Loucy (cell line): ENCODE measurements around the gene CCDC88C.
"Not testable (repeated sequence)": the region's sequence is repeated elsewhere in the genome, so short reads cannot be mapped to it uniquely, and the experiment has no call there.

ENCODE experiments used
- H2AFZ ChIP-seq: fragments of 200-600 bp; sonication (generic); 2 replicates; pipeline ENCODE4 v1.6.0; 2016; ENCODE audit warnings: antibody characterized with exemption, mild to moderate bottlenecking, low read length, moderate library complexity
- H3F3A ChIP-seq: fragments of 200-600 bp; 2 replicates; pipeline ENCODE4 v1.6.0; 2016; ENCODE audit warnings: antibody characterized with exemption, low read depth, mild to moderate bottlenecking
- H3K27me3 ChIP-seq: fragments of 200-600 bp; sonication (generic); 2 replicates; pipeline ENCODE4 v1.6.1; 2014; ENCODE audit warnings: low read length, mild to moderate bottlenecking; ENCODE audit not compliant: insufficient read depth, poor library complexity, severe bottlenecking
- H3K36me3 ChIP-seq: fragments of 200-600 bp; sonication (generic); 2 replicates; pipeline ENCODE4 v1.6.1; 2016; ENCODE audit warnings: low read length; ENCODE audit not compliant: insufficient read depth
- H3K4me1 ChIP-seq: fragments of 200-600 bp; sonication (generic); 2 replicates; pipeline ENCODE4 v1.5.1; 2014; ENCODE audit warnings: low read length, mild to moderate bottlenecking; ENCODE audit not compliant: insufficient read depth, poor library complexity, severe bottlenecking
- H3K4me2 ChIP-seq: fragments of 200-600 bp; sonication (generic); 2 replicates; pipeline ENCODE4 v1.6.0; 2014; ENCODE audit warnings: antibody characterized with exemption, low read length, low read depth, mild to moderate bottlenecking; ENCODE audit not compliant: poor library complexity, severe bottlenecking
- H3K4me3 ChIP-seq: fragments of 200-600 bp; sonication (generic); 2 replicates; pipeline ENCODE4 v1.5.1; 2014; ENCODE audit warnings: low read length, mild to moderate bottlenecking, mixed read lengths; ENCODE audit not compliant: poor library complexity, severe bottlenecking
- H3K79me2 ChIP-seq: fragments of 200-600 bp; sonication (generic); 2 replicates; pipeline ENCODE4 v1.6.1; 2014; ENCODE audit warnings: low read length; ENCODE audit not compliant: insufficient read depth
- H3K9ac ChIP-seq: fragments of 200-600 bp; sonication (generic); 2 replicates; pipeline ENCODE4 v1.6.0; 2014; ENCODE audit warnings: mild to moderate bottlenecking, low read depth, low read length, moderate library complexity; ENCODE audit not compliant: poor library complexity, severe bottlenecking
- H3K9me2 ChIP-seq: fragments of 200-600 bp; sonication (generic); replicated peaks from 2 replicates; pipeline ENCODE4 v1.6.1; 2016; ENCODE audit warnings: low read depth, low read length, mixed read lengths
- H3K9me3 ChIP-seq: fragments of 200-600 bp; sonication (generic); 2 replicates; pipeline ENCODE4 v1.6.1; 2014; ENCODE audit warnings: mild to moderate bottlenecking, antibody characterized with exemption, low read length, low read depth; ENCODE audit not compliant: insufficient read depth
- H4K20me1 ChIP-seq: fragments of 200-600 bp; sonication (generic); 2 replicates; pipeline ENCODE4 v1.6.0; 2014; ENCODE audit warnings: antibody characterized with exemption, low read length, mild to moderate bottlenecking; ENCODE audit not compliant: insufficient read depth, poor library complexity, severe bottlenecking
- CTCF ChIP-seq: fragments of 200-600 bp; sonication (generic); conservative IDR thresholded peaks from 2 replicates; pipeline ENCODE4 v1.5.1; 2014; ENCODE audit warnings: mild to moderate bottlenecking, antibody characterized with exemption, low read length
- EZH2phosphoT487 ChIP-seq: fragments of 200-600 bp; IDR thresholded peaks from 2 replicates; pipeline ENCODE4 v1.6.1; 2018; ENCODE audit warnings: antibody characterized with exemption, mild to moderate bottlenecking, moderate library complexity, borderline replicate concordance

Gene CCDC88C

DNA sequence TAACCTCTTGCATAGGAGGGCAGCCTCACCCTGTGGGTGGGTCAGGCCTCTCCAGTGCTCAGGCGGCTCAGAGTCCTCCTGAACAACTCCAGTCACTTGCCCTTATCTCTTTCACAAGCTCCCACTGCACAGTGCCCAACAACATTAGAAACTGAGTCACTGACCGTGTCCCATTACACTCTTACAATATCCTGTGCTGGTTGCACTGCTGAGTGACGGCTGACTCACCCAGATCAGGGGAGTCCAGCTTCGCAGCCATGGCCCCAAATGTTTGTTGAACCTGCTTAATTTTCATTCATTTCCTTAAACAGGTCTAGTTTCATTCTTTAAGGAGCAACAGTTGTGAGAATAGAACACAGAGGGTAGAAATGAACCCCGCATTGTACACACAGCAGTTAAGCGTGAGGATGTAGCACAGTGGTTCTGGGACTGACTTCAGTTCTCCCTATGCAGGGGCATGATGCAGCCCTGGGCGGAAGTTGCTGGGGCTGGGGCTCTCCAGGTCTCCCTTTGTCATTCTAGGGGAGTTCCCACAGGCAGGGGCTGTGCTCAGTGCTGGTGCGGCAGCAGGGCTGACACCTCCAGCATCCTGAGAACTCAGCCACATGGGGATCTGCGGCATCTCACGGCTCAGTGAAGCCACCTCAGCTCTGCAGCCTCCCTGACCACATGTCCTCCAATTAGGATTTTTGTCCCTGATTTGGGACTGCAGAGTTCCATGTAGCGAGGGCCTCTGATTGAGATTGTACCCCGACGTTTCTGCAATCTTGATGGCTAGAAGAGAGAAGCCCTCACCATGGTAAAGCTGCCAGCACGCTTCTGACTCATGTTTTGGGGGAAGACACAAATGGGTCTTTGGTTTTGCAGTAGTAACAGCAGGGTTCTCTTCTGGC is 189.3 kb downstream of the CCDC88C start:
- Histone ChIP-seq H3F3A (no peaks in the 10 kb centered on the region), H3K79me2 (no peaks in the 10 kb centered on the region), H3K9me2 (no peaks in the 10 kb centered on the region), H4K20me1 (peaks cover 10% of the 10 kb centered on the region), H3K9ac (no peak overlapping the region), H3K4me1 (peaks cover 53% of the 10 kb centered on the region), H3K27me3 (peaks cover 12% of the 10 kb centered on the region), H3K4me3 (no peak overlapping the region), H2AFZ (no peak overlapping the region), H3K4me2 (no peak overlapping the region), H3K9me3 (no peaks in the 10 kb centered on the region), H3K36me3 (no peaks in the 10 kb centered on the region; the same call in 1 of the 2 replicates)
- TF ChIP-seq CTCF (no peak), EZH2phosphoT487 (no peak)

DNA sequence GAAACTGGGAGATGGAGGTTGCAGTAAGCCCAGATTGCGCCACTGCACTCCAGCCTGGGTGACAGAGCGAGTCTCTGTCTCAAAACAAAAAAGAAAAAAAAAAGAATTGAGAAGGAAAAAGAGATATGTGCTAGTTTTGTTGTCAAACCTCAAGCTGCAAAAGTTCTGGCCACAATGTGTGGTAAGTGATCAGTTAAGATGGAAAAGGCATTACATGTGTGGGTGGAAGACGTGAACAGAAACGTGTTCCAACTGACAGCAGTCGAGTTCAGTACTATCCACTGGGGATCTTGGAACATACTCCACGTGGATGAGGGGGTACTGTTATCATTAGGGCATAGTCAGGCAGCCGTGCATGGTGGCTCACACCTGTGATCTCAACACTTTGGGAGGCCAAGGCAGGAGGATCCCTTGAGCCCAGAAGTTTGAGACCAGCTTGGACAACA is 190.4 kb downstream of the CCDC88C start:
- peaks cover 49% of the 10 kb centered on the region for H3K4me1 ChIP-seq
- H3F3A ChIP-seq, result no peaks in the 10 kb centered on the region
- H3K36me3 ChIP-seq, result no peaks in the 10 kb centered on the region; the same call in 1 of the 2 replicates

GRCh38 chr14:91226360-91226759 is 191.3 kb downstream of the CCDC88C start:
- H3K4me3 ChIP-seq, H3K9me2 ChIP-seq, H3K27me3 ChIP-seq, H4K20me1 ChIP-seq, H3K79me2 ChIP-seq, H3K4me2 ChIP-seq, H3K9ac ChIP-seq, H3F3A ChIP-seq, H3K9me3 ChIP-seq, H2AFZ ChIP-seq, H3K36me3 ChIP-seq: not testable (repeated sequence)
- H3K4me1 ChIP-seq, result peaks cover 42% of the 10 kb centered on the region

More for the DNA sequence above, 190.4 kb downstream of the CCDC88C start:
- H3K79me2 ChIP-seq, result no peaks in the 10 kb centered on the region
- H3K9me3 ChIP-seq, result no peaks in the 10 kb centered on the region
- peaks cover 12% of the 10 kb centered on the region for H3K27me3 ChIP-seq
- peaks cover 8% of the 10 kb centered on the region for H4K20me1 ChIP-seq
- H3K4me2 ChIP-seq, result no peak overlapping the region
- H3K9me2 ChIP-seq, result no peaks in the 10 kb centered on the region
- no peak overlapping the region for H2AFZ ChIP-seq
- H3K4me3 ChIP-seq, result no peak overlapping the region
- no peak overlapping the region for H3K9ac ChIP-seq
- no peak for TF ChIP-seq EZH2phosphoT487
- no peak for TF ChIP-seq CTCF

DNA sequence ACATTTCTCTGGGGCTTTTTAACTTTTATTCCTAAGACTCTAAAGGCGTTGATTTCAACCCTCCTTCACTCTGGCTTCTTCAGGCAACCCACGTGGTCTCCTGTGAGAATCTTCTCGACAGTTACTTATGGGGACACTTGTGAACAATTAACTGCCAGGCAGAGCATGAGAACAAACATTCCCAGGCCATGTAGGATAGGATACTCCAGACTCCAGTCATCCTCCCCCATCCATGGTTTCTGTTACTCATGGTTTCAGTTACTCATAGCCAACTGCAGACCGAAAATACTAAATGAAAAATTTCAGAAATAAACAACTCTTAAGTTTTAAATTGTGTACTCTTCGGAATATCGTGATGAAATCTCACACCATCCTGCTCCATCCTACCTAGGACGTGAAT is 192.6 kb downstream of the CCDC88C start:
- Histone ChIP-seq H3K36me3 (no peaks in the 10 kb centered on the region; the same call in 1 of the 2 replicates), H3K4me3 (no peak overlapping the region), H3K9ac (no peak overlapping the region), H3K27me3 (no peaks in the 10 kb centered on the region), H3K4me2 (no peak overlapping the region), H3K79me2 (no peaks in the 10 kb centered on the region), H3K9me3 (no peaks in the 10 kb centered on the region), H4K20me1 (peaks cover 6% of the 10 kb centered on the region), H2AFZ (no peak overlapping the region), H3K4me1 (peaks cover 31% of the 10 kb centered on the region), H3F3A (no peaks in the 10 kb centered on the region), H3K9me2 (no peaks in the 10 kb centered on the region)
- TF ChIP-seq EZH2phosphoT487 (no peak), CTCF (no peak)
